HG03039 (cell line): ENCODE measurements around the gene C3orf62.

Source experiments
- ATAC-seq: cut with Tn5 transposase; IDR thresholded peaks from one replicate; pipeline ENCODE4 v1.9.1; 2021; ENCODE audit warnings: mild to moderate bottlenecking, moderate library complexity; ENCODE audit not compliant: unreplicated experiment

Gene C3orf62

GRCh38 chr3:49276475-49277382, at the start of gene C3orf62:
C3orf62 (minus strand) TSS chr3:49277232; CDS start chr3:49276872, 360 bp downstream.
- ATAC-seq = peak; percentile 75

- ATAC-seq = no peak
These were observed 47.7 kb upstream of the C3orf62 start for GRCh38 chr3:49324768-49325167.

GRCh38 chr3:49316696-49317457, 39.8 kb upstream of the C3orf62 start:
- no peak for ATAC-seq

GRCh38 chr3:49313896-49314688, 37.1 kb upstream of the C3orf62 start:
- ATAC-seq = no peak

- ATAC-seq = no peak
These were observed 34.3 kb upstream of the C3orf62 start for GRCh38 chr3:49311283-49311682.

- no peak for ATAC-seq
These were observed 33.6 kb upstream of the C3orf62 start for GRCh38 chr3:49310677-49311076.

- no peak for ATAC-seq
These were observed 28.6 kb upstream of the C3orf62 start for GRCh38 chr3:49305608-49306007.

- ATAC-seq = no peak
These were observed 25.6 kb upstream of the C3orf62 start for GRCh38 chr3:49302613-49303012.

GRCh38 chr3:49300595-49300994, 23.6 kb upstream of the C3orf62 start:
- ATAC-seq = no peak

- no peak for ATAC-seq
These were observed 21.5 kb upstream of the C3orf62 start for GRCh38 chr3:49298511-49298910.

- no peak for ATAC-seq
These were observed 19.9 kb upstream of the C3orf62 start for GRCh38 chr3:49296781-49297411.

- no peak for ATAC-seq
These were observed 18.5 kb upstream of the C3orf62 start for GRCh38 chr3:49295489-49296058.

GRCh38 chr3:49294343-49294742, 17.3 kb upstream of the C3orf62 start:
- no peak for ATAC-seq

- no peak for ATAC-seq
These were observed 7.0 kb upstream of the C3orf62 start for GRCh38 chr3:49283997-49284396.

GRCh38 chr3:49279376-49279775, 2.3 kb upstream of the C3orf62 start:
- no peak for ATAC-seq

- ATAC-seq = no peak
These were observed 1.5 kb upstream of the C3orf62 start for GRCh38 chr3:49278548-49278947.

- no peak for ATAC-seq
These were observed 347 bp upstream of the C3orf62 start for GRCh38 chr3:49277383-49277775.

GRCh38 chr3:49273825-49274532, 3.1 kb downstream of the C3orf62 start:
- ATAC-seq = no peak

- no peak for ATAC-seq
These were observed 6.0 kb downstream of the C3orf62 start for GRCh38 chr3:49271047-49271446.

GRCh38 chr3:49270156-49270500, 6.9 kb downstream of the C3orf62 start:
- ATAC-seq = no peak
